Testis (tissue), 3 donors: ENCODE results near the gene ZNF648. TPM values are rescaled to one million over a fixed set of nuclear protein-coding genes. Genes with fewer than 3 reads are reported as not detected.

ENCODE experiments used
- DNase-seq: peaks from one replicate; pipeline ENCODE4 v3.0.0-alpha.2; 2019
- H3K27ac ChIP-seq, 2 donors: fragments of 200-600 bp; sonication (generic); one replicate each; pipeline ENCODE4 v1.5.1; 2019
- H3K27me3 ChIP-seq: fragments of 200-600 bp; sonication (generic); one replicate; pipeline ENCODE4 v1.5.1; 2019
- H3K36me3 ChIP-seq: fragments of 200-600 bp; sonication (generic); one replicate; pipeline ENCODE4 v1.5.1; 2017; ENCODE audit warnings: low read depth; ENCODE audit errors: missing control alignments
- H3K4me1 ChIP-seq: fragments of 200-600 bp; sonication (generic); one replicate; pipeline ENCODE4 v1.5.1; 2019
- H3K4me3 ChIP-seq, 2 donors: fragments of 200-600 bp; sonication (generic); one replicate each; pipeline ENCODE4 v1.5.1; 2017 to 2019
- H3K9me3 ChIP-seq: fragments of 200-600 bp; sonication (generic); one replicate; pipeline ENCODE4 v1.5.1; 2017
- POLR2A ChIP-seq: fragments of 450-650 bp; IDR thresholded peaks from one replicate; pipeline ENCODE4 v1.6.1; 2017; ENCODE audit warnings: antibody characterized with exemption, mild to moderate bottlenecking, moderate library complexity
- WGBS, 2 donors: methylation state at CpG; one replicate each; pipeline ENCODE4 v1.1.5; 2018; 5-methylcytosine and 5-hydroxymethylcytosine counted together
- intact Hi-C: fragments of 100-400 bp; cut with DNase I; formaldehyde crosslinking; loops from one replicate; pipeline ENCODE4 v1.15.1; 2023; ENCODE audit warnings: low total_unique reads
- polyA plus RNA-seq: library from polyadenylated mRNA; stranded (reverse); fragments of 350-450 nt; fragmentation: Illumina TruSeq; extraction: RNeasy Lipid Tissue Mini Kit (QIAGEN cat#74804); gene quantifications from one replicate; pipeline ENCODE4 v1.2.3, GENCODE V29; 2014; ENCODE audit warnings: low read depth, low replicate concordance; ENCODE audit not compliant: insufficient read depth
- total RNA-seq, 2 donors: library from RNA; depleted of rRNA; stranded (reverse); fragments of >200 nt; gene quantifications; one replicate each; pipeline ENCODE4 v1.2.3, GENCODE V29; 2016
- TF ChIP-seq, protein P1 (sequence below), 3 experiments: fragments of 450-650 bp in 2 of 3; fragments of 200-600 bp in 1 of 3; sonication (generic) in 1 of 3; IDR thresholded peaks; one replicate each; pipeline ENCODE4 v1.5.1; 2016 to 2019; ENCODE audit warnings: antibody characterized with exemption in 3 of 3, mild to moderate bottlenecking in 2 of 3, moderate library complexity in 1 of 3

The ZNF648 gene
- total and polyA plus RNA-seq, 3 donors from 2014 or later, result 0.91 to 5.0 (median 3.8) TPM

DNA sequence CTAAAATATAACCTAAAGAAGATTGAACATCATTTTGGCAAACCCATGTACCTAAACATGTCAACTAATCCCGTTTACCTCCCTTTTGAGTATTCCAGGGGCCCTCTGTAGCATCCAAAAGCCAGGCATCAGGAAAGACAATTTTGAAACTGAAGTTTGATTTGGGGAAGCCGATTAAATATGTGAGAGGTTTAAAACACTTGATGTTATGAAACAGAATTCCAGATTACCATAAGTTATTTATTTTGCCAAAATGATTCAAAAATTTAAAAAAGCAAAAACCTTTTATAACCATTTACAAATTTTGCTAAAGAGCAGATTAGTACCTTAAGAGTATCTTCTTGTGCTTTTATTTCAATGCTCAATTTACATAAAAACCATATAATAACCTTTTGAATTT lies 23.3 kb downstream of the ZNF648 start:
- Histone ChIP-seq H3K9me3 (no peaks in the 10 kb centered on the region), H3K27me3 (no peaks in the 10 kb centered on the region), H3K36me3 (no peaks in the 10 kb centered on the region), H3K4me1 (no peaks in the 10 kb centered on the region), H3K4me3 (no peak overlapping the region), H3K27ac (no peak overlapping the region)
- 82 to 83% methylated on average over 2 of the region's 2 CpGs for WGBS, 2 donors
- TF ChIP-seq POLR2A, result no peak
- TF ChIP-seq, protein P1, sequence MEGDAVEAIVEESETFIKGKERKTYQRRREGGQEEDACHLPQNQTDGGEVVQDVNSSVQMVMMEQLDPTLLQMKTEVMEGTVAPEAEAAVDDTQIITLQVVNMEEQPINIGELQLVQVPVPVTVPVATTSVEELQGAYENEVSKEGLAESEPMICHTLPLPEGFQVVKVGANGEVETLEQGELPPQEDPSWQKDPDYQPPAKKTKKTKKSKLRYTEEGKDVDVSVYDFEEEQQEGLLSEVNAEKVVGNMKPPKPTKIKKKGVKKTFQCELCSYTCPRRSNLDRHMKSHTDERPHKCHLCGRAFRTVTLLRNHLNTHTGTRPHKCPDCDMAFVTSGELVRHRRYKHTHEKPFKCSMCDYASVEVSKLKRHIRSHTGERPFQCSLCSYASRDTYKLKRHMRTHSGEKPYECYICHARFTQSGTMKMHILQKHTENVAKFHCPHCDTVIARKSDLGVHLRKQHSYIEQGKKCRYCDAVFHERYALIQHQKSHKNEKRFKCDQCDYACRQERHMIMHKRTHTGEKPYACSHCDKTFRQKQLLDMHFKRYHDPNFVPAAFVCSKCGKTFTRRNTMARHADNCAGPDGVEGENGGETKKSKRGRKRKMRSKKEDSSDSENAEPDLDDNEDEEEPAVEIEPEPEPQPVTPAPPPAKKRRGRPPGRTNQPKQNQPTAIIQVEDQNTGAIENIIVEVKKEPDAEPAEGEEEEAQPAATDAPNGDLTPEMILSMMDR (IDR thresholded peaks at IDR 0.05), result no peak
- no peak for DNase-seq
- intact Hi-C loops, result no loop called here

DNA sequence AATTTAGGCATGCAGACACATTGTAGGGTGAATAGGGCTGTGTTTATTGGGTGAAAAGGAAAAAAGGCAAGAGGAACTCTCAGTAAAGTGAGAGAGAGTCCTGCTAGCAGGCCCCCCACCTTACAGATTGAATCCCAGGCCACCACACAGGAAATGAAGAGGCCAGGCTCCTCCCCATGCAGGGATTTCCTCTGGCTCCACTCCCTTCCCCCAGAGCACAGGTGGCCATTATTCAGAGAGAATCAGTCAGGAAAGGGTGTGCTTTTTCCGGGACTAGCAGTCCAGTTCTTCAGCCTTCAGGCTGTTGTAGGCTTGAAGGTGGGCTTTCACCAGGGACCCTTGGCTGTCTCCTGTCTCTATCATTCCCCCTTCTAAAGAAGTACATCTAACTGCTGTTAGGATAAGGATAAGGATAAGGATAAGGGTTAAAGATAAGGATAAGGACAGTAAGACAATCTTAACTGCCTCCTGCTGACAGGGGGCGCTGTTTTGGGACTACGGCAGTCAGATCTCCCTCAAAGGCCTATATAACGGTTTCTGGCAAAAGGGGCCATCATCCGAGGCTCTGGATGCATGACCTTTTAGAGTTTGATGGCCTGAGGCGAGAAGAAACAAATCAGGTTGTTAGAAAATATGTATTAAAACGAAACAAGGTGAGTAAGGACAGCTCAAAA lies 26.3 kb downstream of the ZNF648 start:
- intact Hi-C loops, result no loop called here

DNA sequence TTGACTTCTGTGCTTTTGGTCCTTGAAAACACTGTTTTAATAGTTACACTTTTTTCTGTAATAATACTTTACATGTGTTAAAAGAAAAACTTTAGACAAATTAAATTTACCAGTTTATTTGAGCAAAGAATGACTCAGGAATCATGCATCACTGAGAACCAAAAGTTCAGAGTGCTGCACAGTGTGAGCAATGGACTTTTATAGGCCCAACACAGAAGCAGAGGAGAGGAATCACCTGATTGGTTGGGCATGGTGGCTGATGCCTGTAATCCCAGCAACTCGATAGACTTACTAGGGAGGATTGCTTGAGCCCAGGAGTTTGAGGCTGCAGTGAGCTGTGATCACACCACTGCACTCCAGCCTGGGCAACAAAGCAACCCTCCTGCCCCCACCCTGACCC lies 29.3 kb downstream of the ZNF648 start:
- no peak overlapping the region for H3K27ac ChIP-seq
- H3K9me3 ChIP-seq, result no peaks in the 10 kb centered on the region
- H3K27me3 ChIP-seq, result no peaks in the 10 kb centered on the region
- no peak for TF ChIP-seq POLR2A
- TF ChIP-seq, protein P1 (IDR thresholded peaks at IDR 0.05), result no peak
- no peak overlapping the region for H3K4me3 ChIP-seq
- 46 to 62% methylated on average over 1 of the region's 1 CpG for WGBS, 2 donors
- H3K36me3 ChIP-seq, result no peaks in the 10 kb centered on the region
- peaks cover 4% of the 10 kb centered on the region for H3K4me1 ChIP-seq
- intact Hi-C loops, result no loop called here
- no peak for DNase-seq

More for the DNA sequence above, 26.3 kb downstream of the ZNF648 start:
- Histone ChIP-seq H3K4me1 (no peaks in the 10 kb centered on the region), H3K36me3 (no peaks in the 10 kb centered on the region), H3K27me3 (no peaks in the 10 kb centered on the region), H3K9me3 (no peaks in the 10 kb centered on the region), H3K27ac (no peak overlapping the region), H3K4me3 (no peak overlapping the region)
- 75 to 76% methylated on average over 7 of the region's 7 CpGs for WGBS, 2 donors
- no peak for TF ChIP-seq POLR2A
- TF ChIP-seq, protein P1 (IDR thresholded peaks at IDR 0.05), result no peak
- DNase-seq, result no peak

DNA sequence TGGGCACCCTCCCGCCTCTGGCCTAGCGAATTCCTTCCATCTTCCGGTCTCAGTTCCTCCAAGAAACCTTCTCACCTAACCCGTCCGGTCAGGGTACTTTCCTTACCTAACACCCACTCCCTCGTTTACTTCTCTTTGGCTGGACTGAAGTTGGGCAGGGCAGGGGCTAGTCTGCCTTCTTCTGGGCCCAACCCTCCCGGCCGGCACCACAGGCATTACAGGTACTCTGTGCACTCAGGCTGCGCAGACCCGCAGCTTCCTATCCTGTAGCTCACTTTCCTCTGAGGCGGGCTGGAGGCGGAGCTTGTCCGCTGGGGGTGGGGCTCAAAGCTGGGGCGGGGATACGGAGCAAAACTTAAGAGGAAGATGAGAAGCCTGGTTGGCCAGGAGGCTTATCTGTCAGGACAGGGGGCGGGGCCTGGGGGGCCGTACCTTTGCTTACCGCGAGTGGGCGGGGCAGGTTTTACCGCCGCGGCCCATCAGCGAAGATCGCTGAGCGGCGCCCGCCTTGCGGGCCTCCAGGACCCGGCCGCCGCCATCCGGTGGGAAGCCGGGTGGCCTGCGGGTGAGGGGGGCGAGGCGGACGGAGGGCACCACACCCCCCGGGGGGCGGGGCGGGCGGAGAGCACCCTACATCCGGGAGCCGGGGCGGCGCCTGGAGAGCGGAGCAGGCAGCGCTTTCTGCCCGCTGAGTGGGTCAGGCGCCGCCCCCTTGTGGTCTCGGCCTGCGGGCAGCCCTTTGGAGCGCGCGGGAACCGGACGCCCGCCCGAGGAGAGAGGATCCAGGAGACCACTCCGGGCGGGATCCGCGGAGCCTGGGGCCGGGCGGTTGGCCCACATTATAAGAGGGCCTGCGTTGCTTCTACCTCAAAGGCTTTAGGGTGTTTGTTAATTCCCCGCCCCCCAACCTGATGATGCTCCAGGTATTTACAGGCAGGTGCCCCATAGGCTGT lies 31.9 kb downstream of the ZNF648 start:
- Histone ChIP-seq H3K4me1 (peaks cover 4% of the 10 kb centered on the region), H3K27ac (peak overlapping the region; percentile 91 to 95), H3K36me3 (no peaks in the 10 kb centered on the region), H3K27me3 (no peaks in the 10 kb centered on the region), H3K4me3 (peak overlapping the region; percentile 71 to 76), H3K9me3 (no peaks in the 10 kb centered on the region)
- peak; percentile 99 for DNase-seq
- TF ChIP-seq POLR2A, result no peak
- TF ChIP-seq, protein P1 (IDR thresholded peaks at IDR 0.05), result peak in 2 of 3 experiments; percentile 28 to 46
- intact Hi-C loops, result no loop called here
- WGBS, 2 donors, result 1% methylated on average over 34 to 45 of the region's 68 CpGs
